B cell (primary cell): ENCODE data around the gene ARHGAP1. TPM values are rescaled to one million over a fixed set of nuclear protein-coding genes. Genes with fewer than 3 reads are reported as not detected.

Experiments
- ATAC-seq: fragments of 200-7000 bp; cut with Tn5 transposase; one replicate; pipeline ENCODE4 v1.10.0; 2021; ENCODE audit warnings: low read depth, mild to moderate bottlenecking, moderate number of reproducible peaks, moderate library complexity
- CTCF ChIA-PET: fragments of 350-600 bp; sonication (Branson Sonifier 250); formaldehyde crosslinking; loops from one replicate; lab custom pipeline; 2021; ENCODE audit warnings: antibody characterized with exemption, inconsistent platforms; lab: Charles Lee
- POLR2A ChIA-PET: fragments of 350-600 bp; sonication (Branson Sonifier 250); formaldehyde crosslinking; loops from one replicate; lab custom pipeline; 2021; ENCODE audit warnings: antibody characterized with exemption; lab: Charles Lee
- DNase-seq: peaks from one replicate; pipeline ENCODE4 v3.0.0; 2013
- H2AFZ ChIP-seq: 2 replicates; pipeline ENCODE4 v1.6.1; 2012; ENCODE audit warnings: mild to moderate bottlenecking, low read depth, low read length; ENCODE audit not compliant: insufficient read depth, poor library complexity, severe bottlenecking
- H3K27ac ChIP-seq, 2 donors: 1 replicate in 1 of 2; 2 replicates in 1 of 2; pipeline ENCODE4 v1.5.1; 2012 to 2013; ENCODE audit warnings: low read length in 2 of 2, mild to moderate bottlenecking in 2 of 2, moderate library complexity in 1 of 2
- H3K27me3 ChIP-seq, 4 experiments: fragments of 200-600 bp in 1 of 4; sonication (generic) in 1 of 4; replicated peaks in 1 of 4; 1 replicate in 2 of 4; 2 replicates in 2 of 4; pipeline versions ENCODE4 v1.6.1 to v1.7.0; 2013 to 2016; ENCODE audit warnings: low read length in 3 of 4, mild to moderate bottlenecking in 2 of 4, mixed read lengths in 1 of 4, moderate library complexity in 1 of 4; ENCODE audit not compliant: insufficient read depth in 4 of 4, control insufficient read depth in 3 of 4; ENCODE audit errors: control extremely low read depth in 1 of 4
- H3K36me3 ChIP-seq, 2 experiments: replicated peaks in 1 of 2; 1 replicate in 1 of 2; 2 replicates in 1 of 2; pipeline versions ENCODE4 v1.6.1 to v1.7.1; 2013; ENCODE audit warnings: low read length in 1 of 2; ENCODE audit not compliant: insufficient read depth in 2 of 2, control insufficient read depth in 1 of 2; ENCODE audit errors: control extremely low read depth in 1 of 2, extremely low read depth in 1 of 2
- H3K4me1 ChIP-seq, 2 donors: fragments of 200-600 bp in 1 of 2; sonication (generic) in 1 of 2; 1 replicate in 1 of 2; 2 replicates in 1 of 2; pipeline versions ENCODE4 v1.5.1 to v1.6.1; 2013 to 2017; ENCODE audit warnings: low read length in 2 of 2; ENCODE audit not compliant: control insufficient read depth in 2 of 2, insufficient read depth in 2 of 2
- H3K4me2 ChIP-seq: replicated peaks from 2 replicates; pipeline ENCODE3; 2012; ENCODE audit warnings: mild to moderate bottlenecking, low read depth, low read length; ENCODE audit not compliant: poor library complexity, severe bottlenecking
- H3K4me3 ChIP-seq, 5 experiments: fragments of 200-600 bp in 1 of 5; sonication (generic) in 1 of 5; 1 replicate in 3 of 5; 2 replicates in 2 of 5; pipeline versions ENCODE4 v1.5.1 to v1.7.0; 2011 to 2016; ENCODE audit warnings: low read length in 4 of 5, mild to moderate bottlenecking in 4 of 5, low read depth in 2 of 5, control low read depth in 1 of 5, moderate library complexity in 1 of 5; ENCODE audit not compliant: insufficient read depth in 1 of 5; ENCODE audit errors: control extremely low read depth in 1 of 5, extremely low read depth in 1 of 5
- H3K79me2 ChIP-seq: fragments of 200-600 bp; sonication (generic); one replicate; pipeline ENCODE4 v1.6.0; 2016; ENCODE audit warnings: low read length; ENCODE audit not compliant: control insufficient read depth, insufficient read depth
- H3K9ac ChIP-seq: fragments of 200-600 bp; sonication (generic); 2 replicates; pipeline ENCODE4 v1.6.1; 2017; ENCODE audit warnings: mild to moderate bottlenecking, low read length, moderate library complexity
- H3K9me3 ChIP-seq, 3 donors: one replicate each; pipeline versions ENCODE4 v1.6.1 to v1.7.1; 2013; ENCODE audit warnings: low read length in 2 of 3; ENCODE audit not compliant: control insufficient read depth in 2 of 3, insufficient read depth in 1 of 3; ENCODE audit errors: control extremely low read depth in 1 of 3
- H4K20me1 ChIP-seq: 2 replicates; pipeline ENCODE4 v1.6.0; 2012; ENCODE audit warnings: mild to moderate bottlenecking, low read length; ENCODE audit not compliant: insufficient read depth, control insufficient read depth, poor library complexity, severe bottlenecking
- H3K27ac Mint-ChIP-seq: one replicate; pipeline ENCODE4 v1.8.0; 2021; ENCODE audit warnings: mixed read lengths
- H3K27me3 Mint-ChIP-seq: one replicate; pipeline ENCODE4 v1.8.0; 2021; ENCODE audit warnings: mixed read lengths
- H3K4me1 Mint-ChIP-seq: one replicate; pipeline ENCODE4 v1.8.0; 2021; ENCODE audit warnings: mixed read lengths
- H3K4me3 Mint-ChIP-seq: one replicate; pipeline ENCODE4 v1.8.0; 2021; ENCODE audit warnings: mixed read lengths
- H3K9me3 Mint-ChIP-seq: one replicate; pipeline ENCODE4 v1.8.0; 2022; ENCODE audit warnings: mixed read lengths; ENCODE audit not compliant: insufficient read depth
- CTCF ChIP-seq: fragments of 200-600 bp; IDR thresholded peaks from one replicate; pipeline ENCODE4 v1.8.0; 2022; ENCODE audit warnings: antibody characterized with exemption, mild to moderate bottlenecking
- EZH2 ChIP-seq: IDR thresholded peaks from 2 replicates; pipeline ENCODE4 v1.6.1; 2012; ENCODE audit warnings: borderline replicate concordance, low read depth, mild to moderate bottlenecking, moderate library complexity, low read length; ENCODE audit not compliant: insufficient read depth, poor library complexity, severe bottlenecking
- WGBS: methylation state at CpG from one replicate; pipeline ENCODE4 v1.1.5; 2013; ENCODE audit warnings: missing lambda C conversion rate; ENCODE audit not compliant: insufficient coverage; 5-methylcytosine and 5-hydroxymethylcytosine counted together
- intact Hi-C: fragments of 100-400 bp; cut with micrococcal nuclease; formaldehyde crosslinking; loops from one replicate; pipeline ENCODE4 v1.10.0; 2022
- polyA plus RNA-seq: library from polyadenylated mRNA; depleted of rRNA; stranded (reverse); fragments of >200 nt; gene quantifications from 2 replicates; pipeline ENCODE4 v1.2.3, GENCODE V29; 2012
- total RNA-seq, 2 donors: library from RNA; stranded (reverse); fragments of 120-200 nt in 1 of 2; gene quantifications; 1 replicate in 1 of 2; 2 replicates in 1 of 2; pipeline versions ENCODE4 v1.2.3 to v1.2.4, GENCODE V29; 2013 to 2022

The ARHGAP1 gene
- total and polyA plus RNA-seq, 2 donors (not counting 1 experiment from before 2014, with no cell fraction given), result 33.9 to 55.0 TPM

GRCh38 chr11:46637546-46637945 is 62.9 kb downstream of the ARHGAP1 start:
- CTCF ChIA-PET, result interaction anchor here (0.9 kb wide), 1 partner anchor 20 kb away, joined by 3 read pairs; no protein-coding TSS in a partner anchor

More at GRCh38 chr11:46637546-46637945, 62.9 kb downstream of the ARHGAP1 start:
- no peak overlapping the region for H2AFZ ChIP-seq
- Mint-ChIP-seq H3K27me3 (no peaks in the 10 kb centered on the region), H3K9me3 (no peaks in the 10 kb centered on the region), H3K4me3 (no peak overlapping the region), H3K27ac (no peak overlapping the region), H3K4me1 (peaks cover 1% of the 10 kb centered on the region)
- no peak overlapping the region for H3K4me2 ChIP-seq
- H3K9me3 ChIP-seq, result peaks cover 0 to under 1% (median 0%) of the 10 kb centered on the region in 3 donors
- H3K4me3 ChIP-seq, result no peak overlapping the region
- H3K27ac ChIP-seq, result no peak overlapping the region
- peaks cover 32% of the 10 kb centered on the region for H3K79me2 ChIP-seq
- TF ChIP-seq EZH2 (no peak), CTCF (no peak)
- no peak for ATAC-seq
- no peak overlapping the region for H3K9ac ChIP-seq
- 100% methylated on average over 2 of the region's 5 CpGs for WGBS
- intact Hi-C loops, result no loop called here
- peaks cover 15% of the 10 kb centered on the region for H4K20me1 ChIP-seq
- no peak for DNase-seq
- POLR2A ChIA-PET, result no interaction called here
- no peaks in the 10 kb centered on the region for H3K27me3 ChIP-seq
- peaks cover 0 to 33% of the 10 kb centered on the region in 2 experiments for H3K36me3 ChIP-seq
- no peaks in the 10 kb centered on the region for H3K4me1 ChIP-seq
